GM23338 (cell line): ENCODE measurements around the gene IQCK. TPM values are rescaled to one million over a fixed set of nuclear protein-coding genes. Genes with fewer than 3 reads are reported as not detected.

Experiments used
- ATAC-seq: fragments of 200-7000 bp; cut with Tn5 transposase; 3 replicates; pipeline ENCODE4 v1.9.1; 2020
- DNase-seq: peaks from one replicate; pipeline ENCODE4 v3.0.0-alpha.2; 2015; ENCODE audit warnings: low spot score
- H2AFZ ChIP-seq: fragments of 200-600 bp; sonication (generic); 2 replicates; pipeline ENCODE4 v1.8.0; 2016; ENCODE audit warnings: antibody characterized with exemption, mild to moderate bottlenecking, moderate library complexity
- H3F3A ChIP-seq: fragments of 200-600 bp; sonication (generic); replicated peaks from 2 replicates; pipeline ENCODE4 v1.8.0; 2017; ENCODE audit warnings: antibody characterized with exemption, mixed run types, low read depth
- H3K27ac ChIP-seq: fragments of 200-600 bp; sonication (generic); 2 replicates; pipeline ENCODE4 v1.6.1; 2016; ENCODE audit warnings: low read depth
- H3K27me3 ChIP-seq: fragments of 200-600 bp; sonication (generic); 2 replicates; pipeline ENCODE4 v1.8.0; 2016; ENCODE audit warnings: mild to moderate bottlenecking, mixed run types, moderate library complexity; ENCODE audit not compliant: insufficient read depth
- H3K36me3 ChIP-seq: fragments of 200-600 bp; sonication (generic); 2 replicates; pipeline ENCODE4 v1.8.0; 2016; ENCODE audit warnings: mild to moderate bottlenecking; ENCODE audit not compliant: insufficient read depth
- H3K4me1 ChIP-seq: fragments of 200-600 bp; sonication (generic); 2 replicates; pipeline ENCODE4 v1.8.0; 2016; ENCODE audit warnings: mild to moderate bottlenecking, moderate library complexity; ENCODE audit not compliant: insufficient read depth
- H3K4me2 ChIP-seq: fragments of 200-600 bp; sonication (generic); 2 replicates; pipeline ENCODE4 v1.7.1; 2017; ENCODE audit warnings: mixed run types
- H3K4me3 ChIP-seq: fragments of 200-600 bp; sonication (generic); 2 replicates; pipeline ENCODE4 v1.6.1; 2016; ENCODE audit warnings: mixed run types
- H3K79me2 ChIP-seq: fragments of 200-600 bp; sonication (generic); replicated peaks from 2 replicates; pipeline ENCODE4 v1.8.0; 2017; ENCODE audit warnings: mild to moderate bottlenecking; ENCODE audit not compliant: insufficient read depth
- H3K9me2 ChIP-seq: fragments of 200-600 bp; sonication (generic); 2 replicates; pipeline ENCODE4 v1.8.0; 2017; ENCODE audit not compliant: insufficient read depth
- H4K20me1 ChIP-seq: fragments of 200-600 bp; sonication (generic); replicated peaks from 2 replicates; pipeline ENCODE4 v1.8.0; 2017; ENCODE audit warnings: mild to moderate bottlenecking; ENCODE audit not compliant: insufficient read depth
- H3K27ac Mint-ChIP-seq: 2 replicates; pipeline ENCODE4 v1.8.0; 2020; ENCODE audit warnings: inconsistent platforms, mild to moderate bottlenecking, moderate library complexity, mixed read lengths
- H3K27me3 Mint-ChIP-seq: 3 replicates; pipeline ENCODE4 v1.8.0; 2022; ENCODE audit warnings: low read depth, mild to moderate bottlenecking, moderate library complexity, mixed read lengths, inconsistent platforms; ENCODE audit not compliant: insufficient read depth, poor library complexity
- H3K36me3 Mint-ChIP-seq: 3 replicates; pipeline ENCODE4 v1.8.0; 2021; ENCODE audit warnings: low read depth, mild to moderate bottlenecking, inconsistent platforms, moderate library complexity, mixed read lengths
- H3K4me1 Mint-ChIP-seq: 3 replicates; pipeline ENCODE4 v1.8.0; 2020; ENCODE audit warnings: mild to moderate bottlenecking, inconsistent platforms, mixed read lengths
- H3K4me3 Mint-ChIP-seq: 3 replicates; pipeline ENCODE4 v1.8.0; 2021; ENCODE audit warnings: moderate library complexity, mild to moderate bottlenecking, inconsistent platforms, mixed read lengths
- H3K9me3 Mint-ChIP-seq: 3 replicates; pipeline ENCODE4 v1.8.0; 2020; ENCODE audit warnings: moderate library complexity, mild to moderate bottlenecking, inconsistent platforms, mixed read lengths
- CREB1 ChIP-seq: fragments of 250-450 bp; sonication (Bioruptor Pico); IDR thresholded peaks from 2 replicates; pipeline ENCODE4 v1.5.0; 2020; ENCODE audit warnings: low read depth, mild to moderate bottlenecking, moderate library complexity
- CTCF ChIP-seq, 2 experiments: fragments of 200-600 bp in 1 of 2; sonication (generic) in 1 of 2; conservative IDR thresholded peaks; 2 replicates each; pipeline versions ENCODE4 v1.5.1 to v1.6.1; 2016 to 2017; ENCODE audit warnings: antibody characterized with exemption in 2 of 2, low read depth in 2 of 2, mild to moderate bottlenecking in 2 of 2, moderate library complexity in 1 of 2
- ETS1 ChIP-seq: IDR thresholded peaks from 2 replicates; pipeline ENCODE4 v1.6.1; 2016; ENCODE audit warnings: antibody characterized with exemption
- EZH2 ChIP-seq: fragments of 200-600 bp; sonication (generic); IDR thresholded peaks from one replicate; pipeline ENCODE4 v1.8.0; 2017; ENCODE audit warnings: antibody characterized with exemption, mild to moderate bottlenecking, low read depth; ENCODE audit not compliant: unreplicated experiment
- EZH2phosphoT487 ChIP-seq: fragments of 200-600 bp; sonication (generic); IDR thresholded peaks from one replicate; pipeline ENCODE4 v1.8.1; 2018; ENCODE audit warnings: antibody characterized with exemption; ENCODE audit not compliant: unreplicated experiment
- JUNB ChIP-seq: IDR thresholded peaks from one replicate; pipeline ENCODE4 v1.6.1; 2016; ENCODE audit warnings: antibody characterized with exemption; ENCODE audit not compliant: unreplicated experiment
- POLR2AphosphoS5 ChIP-seq: IDR thresholded peaks from 2 replicates; pipeline ENCODE4 v1.6.1; 2016; ENCODE audit warnings: antibody characterized with exemption, low read depth
- REST ChIP-seq: IDR thresholded peaks from one replicate; pipeline ENCODE4 v1.6.1; 2018; ENCODE audit warnings: antibody characterized with exemption; ENCODE audit not compliant: unreplicated experiment
- STAT1 ChIP-seq: IDR thresholded peaks from one replicate; pipeline ENCODE4 v1.6.1; 2016; ENCODE audit warnings: antibody characterized with exemption; ENCODE audit not compliant: unreplicated experiment
- ZNF114 ChIP-seq: fragments of 250-450 bp; sonication (Bioruptor Pico); IDR thresholded peaks from 2 replicates; pipeline ENCODE4 v1.5.0; 2020; ENCODE audit warnings: mild to moderate bottlenecking, moderate library complexity
- ZNF331 ChIP-seq: fragments of 250-450 bp; sonication (Bioruptor Pico); IDR thresholded peaks from 2 replicates; pipeline ENCODE4 v1.5.0; 2020; ENCODE audit warnings: low read depth, mild to moderate bottlenecking, moderate library complexity
- ZNF462 ChIP-seq: fragments of 250-450 bp; sonication (Bioruptor Pico); IDR thresholded peaks from 2 replicates; pipeline ENCODE4 v1.5.0; 2020; ENCODE audit warnings: mild to moderate bottlenecking, moderate library complexity
- polyA plus RNA-seq: library from polyadenylated mRNA; unstranded; fragments of >200 nt; fragmentation: Nextera tagmentation; extraction: Ambion mirVana; gene quantifications from 2 replicates; pipeline ENCODE4 v1.2.1, GENCODE V29; 2016
- total RNA-seq: library from RNA; depleted of rRNA; stranded (reverse); fragments of >200 nt; shearing (Covaris generic); gene quantifications from 2 replicates; pipeline ENCODE4 v1.2.3, GENCODE V29; 2014

Gene IQCK
- total and polyA plus RNA-seq, 2 experiments from 2014 or later, result 7.6 to 10.0 TPM

- Histone ChIP-seq H3K27me3 (no peaks in the 10 kb centered on the region), H3K4me3 (no peak overlapping the region), H3K4me2 (no peak overlapping the region), H3F3A (no peaks in the 10 kb centered on the region), H3K4me1 (no peaks in the 10 kb centered on the region), H3K9me2 (no peaks in the 10 kb centered on the region), H4K20me1 (no peaks in the 10 kb centered on the region), H3K36me3 (no peaks in the 10 kb centered on the region), H3K79me2 (no peaks in the 10 kb centered on the region), H2AFZ (no peak overlapping the region), H3K27ac (no peak overlapping the region)
- Mint-ChIP-seq H3K9me3 (no peaks in the 10 kb centered on the region), H3K36me3 (no peaks in the 10 kb centered on the region), H3K27ac (no peak overlapping the region), H3K27me3 (peaks cover 2% of the 10 kb centered on the region), H3K4me3 (no peak overlapping the region), H3K4me1 (no peaks in the 10 kb centered on the region)
- DNase-seq (no peak), ATAC-seq (no peak)
- no peak for TF ChIP-seq ZNF114
- no peak for TF ChIP-seq JUNB
- TF ChIP-seq ZNF331 (CRISPR knock-in tag), result no peak
- no peak for TF ChIP-seq REST
- TF ChIP-seq POLR2AphosphoS5, result no peak
- no peak for TF ChIP-seq CREB1 (CRISPR knock-in tag)
- TF ChIP-seq ZNF462 (CRISPR knock-in tag), result no peak
- TF ChIP-seq ETS1, result no peak
- TF ChIP-seq CTCF (conservative IDR thresholded peaks at IDR 0.05; ENCODE audit: low read depth in 2 of 2), result no peak
- TF ChIP-seq EZH2, result no peak
- no peak for TF ChIP-seq EZH2phosphoT487
- no peak for TF ChIP-seq STAT1
Observed at GRCh38 chr16:19822533-19822932, 104.5 kb downstream of the IQCK start.
